ENCODE data around the gene ANAPC16.

DNA sequence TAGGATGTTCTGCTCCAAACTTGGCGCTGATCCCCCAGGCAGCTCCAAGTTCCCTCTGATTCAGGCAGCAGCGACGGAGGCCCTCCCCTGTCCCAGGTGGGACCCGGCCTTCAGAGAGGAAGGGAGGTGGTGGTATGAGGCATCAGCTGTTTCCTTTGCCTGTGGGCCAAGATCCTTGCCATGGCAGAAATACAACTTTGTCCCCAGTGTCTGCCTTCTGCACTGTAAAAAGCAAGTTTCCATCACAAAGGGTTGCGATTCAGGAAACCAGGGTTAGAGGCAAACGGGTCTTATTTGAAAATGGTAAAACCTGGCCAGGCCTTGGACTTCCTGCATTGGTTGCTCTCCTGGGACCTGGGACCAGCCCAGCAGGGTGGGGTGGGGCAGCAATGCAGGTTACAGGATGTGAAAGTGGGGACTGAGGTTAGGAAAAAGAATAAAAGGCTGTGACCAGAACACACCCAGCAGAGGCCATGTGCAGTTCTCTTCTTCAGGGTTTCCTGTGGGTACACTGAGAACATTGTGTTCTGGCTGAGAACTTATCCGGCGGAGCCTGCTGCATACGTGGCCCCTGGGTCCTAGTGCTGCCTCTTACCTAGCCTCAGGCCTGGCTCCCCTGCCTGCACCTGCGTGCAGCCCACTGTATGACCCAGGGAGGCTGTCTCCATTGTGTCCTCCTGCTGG is 32.8 kb downstream of the ANAPC16 start:
- no peak for TF ChIP-seq EZH2 (IDR thresholded peaks at IDR 0.05; ENCODE audit: borderline replicate concordance, low read length)
- TF ChIP-seq, protein P1, sequence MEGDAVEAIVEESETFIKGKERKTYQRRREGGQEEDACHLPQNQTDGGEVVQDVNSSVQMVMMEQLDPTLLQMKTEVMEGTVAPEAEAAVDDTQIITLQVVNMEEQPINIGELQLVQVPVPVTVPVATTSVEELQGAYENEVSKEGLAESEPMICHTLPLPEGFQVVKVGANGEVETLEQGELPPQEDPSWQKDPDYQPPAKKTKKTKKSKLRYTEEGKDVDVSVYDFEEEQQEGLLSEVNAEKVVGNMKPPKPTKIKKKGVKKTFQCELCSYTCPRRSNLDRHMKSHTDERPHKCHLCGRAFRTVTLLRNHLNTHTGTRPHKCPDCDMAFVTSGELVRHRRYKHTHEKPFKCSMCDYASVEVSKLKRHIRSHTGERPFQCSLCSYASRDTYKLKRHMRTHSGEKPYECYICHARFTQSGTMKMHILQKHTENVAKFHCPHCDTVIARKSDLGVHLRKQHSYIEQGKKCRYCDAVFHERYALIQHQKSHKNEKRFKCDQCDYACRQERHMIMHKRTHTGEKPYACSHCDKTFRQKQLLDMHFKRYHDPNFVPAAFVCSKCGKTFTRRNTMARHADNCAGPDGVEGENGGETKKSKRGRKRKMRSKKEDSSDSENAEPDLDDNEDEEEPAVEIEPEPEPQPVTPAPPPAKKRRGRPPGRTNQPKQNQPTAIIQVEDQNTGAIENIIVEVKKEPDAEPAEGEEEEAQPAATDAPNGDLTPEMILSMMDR (conservative IDR thresholded peaks at IDR 0.05 in 1 of 2, IDR thresholded peaks at IDR 0.05 in 1 of 2; ENCODE audit: extremely low read depth in 1 of 2, insufficient read depth in 1 of 2, low read depth in 1 of 2, low read length in 2 of 2), result no peak

All from mammary epithelial cell (primary cell).